ENCODE results near the gene PIK3CD.

The PIK3CD gene

GRCh38 chr1:9651565-9652378 is at the start of gene PIK3CD:
Gene PIK3CD (plus strand): TSS chr1:9651731. CDS start chr1:9710456, 58,725 bp downstream.
- DNase-seq = no peak

- DNase-seq = no peak
Observed at GRCh38 chr1:9601942-9602793, 49.4 kb upstream of the PIK3CD start.

GRCh38 chr1:9602794-9603167 is 48.8 kb upstream of the PIK3CD start:
- DNase-seq = no peak

- DNase-seq = no peak
Observed at GRCh38 chr1:9603307-9603706, 48.2 kb upstream of the PIK3CD start.

- DNase-seq = no peak
Observed at GRCh38 chr1:9603766-9604753, 47.5 kb upstream of the PIK3CD start.

- no peak for DNase-seq
Observed at GRCh38 chr1:9604836-9605235, 46.7 kb upstream of the PIK3CD start.

GRCh38 chr1:9605946-9606455 is 45.5 kb upstream of the PIK3CD start:
- no peak for DNase-seq

DNA sequence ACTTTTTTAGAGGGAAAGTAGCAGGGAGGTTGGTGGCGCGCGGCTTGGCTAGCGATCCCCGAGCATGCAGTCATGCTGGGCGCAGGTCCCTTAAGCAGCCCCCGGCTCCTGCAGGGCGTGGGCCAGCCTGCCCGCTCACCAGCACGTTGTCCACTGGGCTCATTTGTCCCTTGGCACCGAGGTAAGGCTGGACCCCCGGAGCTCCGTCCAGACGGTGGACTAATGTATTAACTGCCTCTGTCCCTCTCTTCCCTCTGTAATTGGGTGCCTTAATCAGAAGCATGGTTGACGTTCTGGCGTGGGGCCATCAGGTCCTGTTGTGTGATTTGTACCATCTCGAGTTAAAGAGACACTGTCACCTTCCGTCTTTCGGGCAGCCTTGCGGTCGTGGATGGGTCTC is 45.1 kb upstream of the PIK3CD start:
- no peak for DNase-seq

- no peak for DNase-seq
Observed at GRCh38 chr1:9606948-9607347, 44.6 kb upstream of the PIK3CD start.

GRCh38 chr1:9607352-9607751 is 44.2 kb upstream of the PIK3CD start:
- no peak for DNase-seq

DNA sequence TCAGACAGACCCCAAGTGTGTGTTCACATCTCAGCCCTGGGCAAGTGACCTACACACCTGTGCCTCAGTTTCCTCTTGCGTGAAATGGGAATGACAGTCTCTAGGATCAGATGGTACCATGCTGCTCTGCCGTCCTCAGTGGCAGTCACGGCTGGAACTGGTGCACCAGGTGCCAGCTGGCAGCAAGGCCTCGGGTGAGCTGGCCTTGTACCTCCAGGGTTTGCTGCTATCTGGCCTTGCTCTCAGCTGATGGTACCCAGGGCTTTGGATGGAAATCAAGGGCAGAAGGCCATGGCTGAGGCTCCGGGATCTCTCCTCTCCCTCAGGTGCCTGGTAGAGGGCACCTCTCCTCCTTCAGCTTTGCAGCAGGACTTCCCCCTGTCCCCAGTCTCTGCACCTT is 41.5 kb upstream of the PIK3CD start:
- DNase-seq = no peak

DNA sequence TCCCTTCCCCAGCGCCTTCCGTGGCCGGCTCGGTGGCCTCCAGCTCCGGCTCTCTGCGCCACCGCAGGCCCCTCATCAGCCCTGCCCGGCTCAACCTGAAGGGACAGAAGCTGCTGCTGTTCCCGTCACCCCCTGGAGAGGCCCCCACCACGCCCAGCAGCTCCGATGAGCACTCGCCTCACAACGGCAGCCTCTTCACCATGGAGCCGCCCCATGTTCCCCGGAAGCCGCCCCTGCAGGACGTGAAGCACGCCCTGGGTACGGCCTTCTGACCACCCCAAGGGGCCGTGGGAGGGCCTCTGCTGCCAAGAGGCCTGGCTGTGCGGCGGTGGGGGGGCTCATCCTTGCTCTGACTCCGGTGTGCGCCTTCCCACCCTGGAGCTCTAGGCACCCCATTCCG is 41.0 kb upstream of the PIK3CD start:
- DNase-seq = no peak

DNA sequence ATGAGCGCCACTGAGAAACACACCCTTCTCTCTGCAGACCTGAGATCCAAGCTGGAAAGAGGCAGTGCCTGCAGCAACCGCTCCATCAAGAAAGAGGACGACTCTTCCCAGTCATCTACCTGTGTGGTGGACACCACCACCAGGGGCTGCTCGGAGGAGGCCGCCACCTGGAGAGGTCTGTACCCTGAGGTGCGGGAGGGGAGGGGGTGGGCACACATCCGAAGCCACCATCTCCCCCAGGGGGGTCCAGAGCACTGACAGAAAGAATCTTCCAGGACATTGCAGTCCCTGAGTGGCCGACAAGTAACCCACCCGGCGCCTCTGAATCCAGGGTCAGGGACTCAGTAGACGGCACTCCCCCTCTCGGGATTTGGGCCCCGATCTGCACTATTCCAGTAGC is 39.8 kb upstream of the PIK3CD start:
- DNase-seq = no peak

- no peak for DNase-seq
Observed at GRCh38 chr1:9612162-9612845, 39.2 kb upstream of the PIK3CD start.

DNA sequence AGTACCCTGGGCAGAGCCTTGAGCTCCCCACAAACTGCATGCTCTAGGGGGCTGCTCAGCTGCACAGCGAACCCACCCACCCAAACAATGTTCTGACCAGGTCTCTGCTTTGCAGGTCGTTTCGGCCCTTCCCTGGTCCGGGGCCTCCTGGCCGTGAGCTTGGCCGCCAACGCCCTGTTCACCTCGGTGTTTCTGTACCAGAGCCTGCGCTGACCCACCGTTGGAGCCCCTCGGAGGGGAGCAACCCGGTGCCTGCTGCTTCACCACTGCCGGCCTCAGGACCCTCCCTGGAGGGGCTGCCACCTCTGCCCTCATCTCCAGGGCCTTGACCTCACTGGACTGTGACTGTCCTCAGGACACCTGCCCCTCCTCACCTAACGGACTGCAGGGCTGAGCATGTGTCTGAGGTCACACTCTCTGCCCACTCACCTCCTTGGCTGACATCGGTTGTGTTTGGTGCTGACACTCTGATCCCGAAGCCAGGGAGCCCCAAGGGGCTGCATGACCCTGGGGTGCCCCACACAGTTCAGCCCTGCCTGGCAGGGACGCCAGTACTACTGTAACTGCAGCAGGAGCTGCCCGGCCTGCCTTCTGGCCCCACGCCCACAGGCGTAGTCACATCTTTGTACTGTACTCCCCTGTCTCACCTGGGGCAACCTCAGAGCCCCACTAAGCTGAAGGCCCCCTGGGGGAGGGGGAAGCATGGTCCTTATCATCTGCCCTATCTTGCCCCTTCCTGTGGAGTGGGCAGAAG is 38.5 kb upstream of the PIK3CD start:
- DNase-seq = no peak

- DNase-seq = no peak
Observed at GRCh38 chr1:9613625-9614299, 37.8 kb upstream of the PIK3CD start.

- DNase-seq = peak; percentile 42
Observed at GRCh38 chr1:9615316-9616063, 36.0 kb upstream of the PIK3CD start.

GRCh38 chr1:9618909-9619679 is 32.4 kb upstream of the PIK3CD start:
- DNase-seq = no peak

- no peak for DNase-seq
Observed at GRCh38 chr1:9621032-9621431, 30.5 kb upstream of the PIK3CD start.

All from activated T-cell treated with anti-CD3 and anti-CD28 coated beads for 4 hours (primary cell).